Mesenchymal stem cell (in vitro differentiated cells and primary cell): ENCODE results near the gene MED15.
A peak's percentile ranks its signal among the peaks of the same experiment; 100 is the strongest.

ENCODE experiments used
- DNase-seq: peaks from one replicate; pipeline ENCODE4 v3.0.0-alpha.2; 2013
- H2AFZ ChIP-seq: one replicate; pipeline ENCODE4 v1.6.1; 2013; ENCODE audit warnings: low read depth, mild to moderate bottlenecking, control low read depth, inconsistent platforms, low read length, moderate library complexity
- H2AK5ac ChIP-seq: 2 replicates; pipeline ENCODE4 v1.6.1; 2013; ENCODE audit warnings: low read length, moderate library complexity, mild to moderate bottlenecking, inconsistent platforms; ENCODE audit not compliant: severe bottlenecking
- H2BK120ac ChIP-seq: one replicate; pipeline ENCODE4 v1.6.1; 2013; ENCODE audit warnings: low read depth, mild to moderate bottlenecking, inconsistent platforms, low read length, moderate library complexity
- H2BK12ac ChIP-seq, 2 experiments: one replicate each; pipeline ENCODE4 v1.6.1; 2013; ENCODE audit warnings: inconsistent platforms in 2 of 2, low read length in 2 of 2, mild to moderate bottlenecking in 2 of 2, moderate library complexity in 2 of 2, control low read depth in 1 of 2
- H2BK15ac ChIP-seq: one replicate; pipeline ENCODE4 v1.6.1; 2013; ENCODE audit warnings: mild to moderate bottlenecking, low read depth, inconsistent platforms; ENCODE audit not compliant: poor library complexity, severe bottlenecking
- H2BK5ac ChIP-seq: 2 replicates; pipeline ENCODE4 v1.6.1; 2013; ENCODE audit warnings: low read depth, mild to moderate bottlenecking, low read length, control low read depth, inconsistent platforms; ENCODE audit not compliant: poor library complexity, severe bottlenecking
- H3K14ac ChIP-seq, 2 experiments: one replicate each; pipeline ENCODE4 v1.6.1; 2013; ENCODE audit warnings: inconsistent platforms in 2 of 2, low read length in 2 of 2, control low read depth in 1 of 2, mild to moderate bottlenecking in 1 of 2, moderate library complexity in 1 of 2
- H3K18ac ChIP-seq, 2 experiments: one replicate each; pipeline ENCODE4 v1.6.1; 2013; ENCODE audit warnings: inconsistent platforms in 2 of 2, low read length in 2 of 2, control low read depth in 1 of 2, low read depth in 1 of 2, mild to moderate bottlenecking in 1 of 2
- H3K23ac ChIP-seq, 2 experiments: one replicate each; pipeline ENCODE4 v1.6.1; 2013; ENCODE audit warnings: inconsistent platforms in 2 of 2, low read length in 2 of 2, mild to moderate bottlenecking in 2 of 2, moderate library complexity in 2 of 2, control low read depth in 1 of 2
- H3K27ac ChIP-seq: 2 replicates; pipeline ENCODE4 v1.5.1; 2013; ENCODE audit warnings: mild to moderate bottlenecking, moderate library complexity, low read length, control low read depth, inconsistent platforms; ENCODE audit not compliant: poor library complexity, severe bottlenecking
- H3K27me3 ChIP-seq, 2 experiments: 2 replicates each; pipeline versions ENCODE4 v1.6.1 to v1.7.0; 2013; ENCODE audit warnings: low read length in 2 of 2, mild to moderate bottlenecking in 2 of 2, moderate library complexity in 2 of 2, control low read depth in 1 of 2, inconsistent platforms in 1 of 2; ENCODE audit not compliant: control insufficient read depth in 1 of 2, insufficient read depth in 1 of 2
- H3K36me3 ChIP-seq, 2 experiments: 2 replicates each; pipeline versions ENCODE4 v1.6.1 to v1.7.0; 2013; ENCODE audit warnings: low read length in 2 of 2, control low read depth in 1 of 2, inconsistent platforms in 1 of 2, low read depth in 1 of 2, mild to moderate bottlenecking in 1 of 2; ENCODE audit not compliant: insufficient read depth in 2 of 2, control insufficient read depth in 1 of 2
- H3K4ac ChIP-seq, 2 experiments: one replicate each; pipeline ENCODE4 v1.6.1; 2013; ENCODE audit warnings: inconsistent platforms in 2 of 2, low read length in 2 of 2, mild to moderate bottlenecking in 2 of 2, moderate library complexity in 2 of 2, control low read depth in 1 of 2, low read depth in 1 of 2
- H3K4me1 ChIP-seq: 2 replicates; pipeline ENCODE4 v1.6.1; 2013; ENCODE audit warnings: low read depth, low read length, control low read depth; ENCODE audit not compliant: control insufficient read depth, insufficient read depth
- H3K4me2 ChIP-seq: 2 replicates; pipeline ENCODE4 v1.6.1; 2013; ENCODE audit warnings: low read length, mild to moderate bottlenecking, inconsistent platforms; ENCODE audit not compliant: poor library complexity, severe bottlenecking
- H3K4me3 ChIP-seq, 2 experiments: 2 replicates each; pipeline versions ENCODE4 v1.5.1 to v1.7.0; 2013; ENCODE audit warnings: low read length in 2 of 2, mild to moderate bottlenecking in 2 of 2, control low read depth in 1 of 2, low read depth in 1 of 2; ENCODE audit not compliant: insufficient read depth in 1 of 2
- H3K79me1 ChIP-seq: replicated peaks from 2 replicates; pipeline ENCODE4 v1.6.1; 2013; ENCODE audit warnings: mild to moderate bottlenecking, control low read depth, low read length, inconsistent platforms; ENCODE audit not compliant: poor library complexity, severe bottlenecking
- H3K9ac ChIP-seq: 2 replicates; pipeline ENCODE4 v1.7.0; 2013; ENCODE audit warnings: mild to moderate bottlenecking, low read length, moderate library complexity
- H3K9me3 ChIP-seq: 2 replicates; pipeline ENCODE4 v1.7.0; 2013; ENCODE audit warnings: mild to moderate bottlenecking, low read length; ENCODE audit not compliant: control insufficient read depth
- H4K8ac ChIP-seq: one replicate; pipeline ENCODE4 v1.6.1; 2013; ENCODE audit warnings: inconsistent platforms, mild to moderate bottlenecking, low read length, moderate library complexity
- H4K91ac ChIP-seq: one replicate; pipeline ENCODE4 v1.6.1; 2013; ENCODE audit warnings: mild to moderate bottlenecking, low read length, inconsistent platforms
- WGBS: methylation state at CpG from one replicate; pipeline ENCODE4 v1.1.7; 2013; ENCODE audit warnings: mixed read lengths; 5-methylcytosine and 5-hydroxymethylcytosine counted together

MED15 gene

GRCh38 chr22:20605328-20605727, 97.9 kb downstream of the MED15 start:
- H3K79me1 ChIP-seq: no peaks in the 10 kb centered on the region
- no peak overlapping the region for H2BK12ac ChIP-seq
- DNase-seq: no peak
- H2BK5ac ChIP-seq: no peak overlapping the region
- H3K4me2 ChIP-seq: no peak overlapping the region
- no peak overlapping the region for H3K23ac ChIP-seq
- no peak overlapping the region for H2AFZ ChIP-seq
- H2BK15ac ChIP-seq: no peak overlapping the region
- H2AK5ac ChIP-seq: no peak overlapping the region
- no peaks in the 10 kb centered on the region for H3K36me3 ChIP-seq
- H3K27me3 ChIP-seq: peaks cover 36 to 72% of the 10 kb centered on the region in 2 experiments
- H3K18ac ChIP-seq: no peak overlapping the region
- no peaks in the 10 kb centered on the region for H3K9me3 ChIP-seq
- no peak overlapping the region for H3K14ac ChIP-seq
- no peak overlapping the region for H3K4ac ChIP-seq
- peaks cover 14% of the 10 kb centered on the region for H3K4me1 ChIP-seq
- H3K27ac ChIP-seq: no peak overlapping the region
- H3K9ac ChIP-seq: no peak overlapping the region
- 85% methylated on average over 6 of the region's 6 CpGs for WGBS
- H4K91ac ChIP-seq: no peak overlapping the region
- H3K4me3 ChIP-seq: no peak overlapping the region
- no peak overlapping the region for H4K8ac ChIP-seq
- H2BK120ac ChIP-seq: no peak overlapping the region

DNA sequence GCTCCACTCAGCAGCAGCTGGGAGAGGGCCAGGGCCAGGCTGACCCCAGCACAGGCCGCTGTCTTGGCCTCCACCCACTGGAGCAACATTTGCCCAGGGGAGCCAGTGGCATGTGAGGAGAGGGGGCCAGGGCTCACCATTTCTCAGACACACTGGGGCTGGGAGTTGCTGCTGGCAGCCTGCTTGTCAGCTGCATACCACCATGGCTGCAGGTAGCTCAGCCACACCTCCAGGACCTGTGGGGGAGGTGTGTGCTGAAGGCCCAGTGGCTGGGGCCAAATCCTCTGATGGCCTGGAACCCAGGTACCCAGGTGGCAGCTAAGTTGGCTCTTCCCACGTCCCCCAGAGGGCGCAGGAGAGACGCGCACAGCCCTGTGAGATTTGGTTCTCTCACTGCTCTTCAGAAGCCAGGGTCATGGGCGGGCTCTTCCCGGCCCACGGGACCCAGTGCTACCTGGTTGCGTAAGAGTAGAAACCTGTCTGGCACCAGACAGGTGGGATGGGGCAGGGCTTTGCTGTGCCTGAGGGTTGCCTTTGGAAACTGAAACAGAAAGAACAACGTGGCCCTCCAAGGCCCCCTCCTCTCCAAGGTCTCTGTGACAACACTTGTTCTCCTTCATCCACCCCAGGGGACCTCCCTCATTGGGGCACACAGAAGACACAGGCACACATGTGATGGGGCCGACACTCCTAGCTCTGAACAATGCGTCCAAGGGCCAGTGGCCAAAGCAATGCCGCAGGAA, 98.8 kb downstream of the MED15 start:
- H2BK12ac ChIP-seq: no peak overlapping the region
- no peak overlapping the region for H3K18ac ChIP-seq
- no peak overlapping the region for H2BK120ac ChIP-seq
- WGBS: 41% methylated on average over 13 of the region's 13 CpGs
- H3K9ac ChIP-seq: no peak overlapping the region
- no peak overlapping the region for H2AK5ac ChIP-seq
- H3K9me3 ChIP-seq: no peaks in the 10 kb centered on the region
- H3K4ac ChIP-seq: no peak overlapping the region
- no peak overlapping the region for H4K8ac ChIP-seq
- H3K27me3 ChIP-seq: peaks cover 33 to 71% of the 10 kb centered on the region in 2 experiments
- H3K4me1 ChIP-seq: peaks cover 16% of the 10 kb centered on the region
- H3K4me2 ChIP-seq: no peak overlapping the region
- H3K79me1 ChIP-seq: no peaks in the 10 kb centered on the region
- no peak overlapping the region for H3K27ac ChIP-seq
- H3K4me3 ChIP-seq: no peak overlapping the region
- H2BK15ac ChIP-seq: no peak overlapping the region
- no peak overlapping the region for H3K14ac ChIP-seq
- DNase-seq: peak; percentile 66
- H3K23ac ChIP-seq: no peak overlapping the region
- no peak overlapping the region for H2AFZ ChIP-seq
- H4K91ac ChIP-seq: no peak overlapping the region
- no peaks in the 10 kb centered on the region for H3K36me3 ChIP-seq
- no peak overlapping the region for H2BK5ac ChIP-seq

- Histone ChIP-seq H3K4ac (no peak overlapping the region), H4K91ac (no peak overlapping the region), H4K8ac (no peak overlapping the region), H3K36me3 (no peaks in the 10 kb centered on the region), H3K9me3 (no peaks in the 10 kb centered on the region), H2AK5ac (no peak overlapping the region), H3K23ac (no peak overlapping the region), H2BK12ac (no peak overlapping the region), H2AFZ (no peak overlapping the region), H3K27ac (no peak overlapping the region), H3K18ac (no peak overlapping the region), H3K27me3 (peaks cover 33 to 71% of the 10 kb centered on the region in 2 experiments), H3K9ac (no peak overlapping the region), H3K4me3 (no peak overlapping the region), H2BK5ac (no peak overlapping the region), H3K4me2 (no peak overlapping the region), H2BK120ac (no peak overlapping the region), H2BK15ac (no peak overlapping the region), H3K4me1 (peaks cover 16% of the 10 kb centered on the region), H3K79me1 (no peaks in the 10 kb centered on the region), H3K14ac (no peak overlapping the region)
- WGBS: 93% methylated on average over 8 of the region's 9 CpGs
- DNase-seq: no peak
Observed at GRCh38 chr22:20606784-20607128, 99.3 kb downstream of the MED15 start.

GRCh38 chr22:20607157-20607907, 99.9 kb downstream of the MED15 start:
- no peak overlapping the region for H3K4ac ChIP-seq
- DNase-seq: no peak
- H2AK5ac ChIP-seq: no peak overlapping the region
- no peak overlapping the region for H2BK12ac ChIP-seq
- no peak overlapping the region for H2AFZ ChIP-seq
- no peaks in the 10 kb centered on the region for H3K36me3 ChIP-seq
- no peak overlapping the region for H2BK5ac ChIP-seq
- no peak overlapping the region for H4K8ac ChIP-seq
- H3K18ac ChIP-seq: no peak overlapping the region
- no peaks in the 10 kb centered on the region for H3K9me3 ChIP-seq
- no peak overlapping the region for H2BK120ac ChIP-seq
- no peak overlapping the region for H2BK15ac ChIP-seq
- no peaks in the 10 kb centered on the region for H3K79me1 ChIP-seq
- H3K23ac ChIP-seq: no peak overlapping the region
- peak overlapping the region; percentile 53 for H4K91ac ChIP-seq
- peaks cover 16% of the 10 kb centered on the region for H3K4me1 ChIP-seq
- H3K4me3 ChIP-seq: no peak overlapping the region
- H3K4me2 ChIP-seq: no peak overlapping the region
- no peak overlapping the region for H3K27ac ChIP-seq
- peaks cover 33 to 75% of the 10 kb centered on the region in 2 experiments for H3K27me3 ChIP-seq
- peak overlapping the region in 1 of 2 experiments; percentile 55 for H3K14ac ChIP-seq
- 68% methylated on average over 29 of the region's 31 CpGs for WGBS
- H3K9ac ChIP-seq: no peak overlapping the region
